ENCODE data around the gene CEP250.

CEP250 gene

GRCh38 chr20:35559042-35559693 lies 103.8 kb downstream of the CEP250 start:
- no peak for TF ChIP-seq POLR2A (IDR thresholded peaks at IDR 0.05; ENCODE audit: low read depth, low read length)
- 0 out of 2 replicates have a peak, but pooled peaks have one; percentile 18 for TF ChIP-seq POLR2AphosphoS5 (IDR thresholded peaks at IDR 0.05; ENCODE audit: low read depth, low read length)
- DNase-seq (ENCODE audit: insufficient read length) (no peak), FAIRE-seq (no peak)

GRCh38 chr20:35560105-35560511 lies 104.7 kb downstream of the CEP250 start:
- DNase-seq (ENCODE audit: insufficient read length) = no peak
- no peak for FAIRE-seq
- TF ChIP-seq TAF1 (IDR thresholded peaks at IDR 0.05; ENCODE audit: borderline replicate concordance, low read depth, low read length) (no peak), POLR2A (IDR thresholded peaks at IDR 0.05; ENCODE audit: low read depth, low read length) (no peak), POLR2AphosphoS5 (IDR thresholded peaks at IDR 0.05; ENCODE audit: low read depth, low read length) (no peak)

- no peak for DNase-seq (ENCODE audit: insufficient read length)
- FAIRE-seq = no peak
- no peak for TF ChIP-seq POLR2A (IDR thresholded peaks at IDR 0.05; ENCODE audit: low read depth, low read length)
- no peak for TF ChIP-seq TAF1 (IDR thresholded peaks at IDR 0.05; ENCODE audit: borderline replicate concordance, low read depth, low read length)
- no peak for TF ChIP-seq POLR2AphosphoS5 (IDR thresholded peaks at IDR 0.05; ENCODE audit: low read depth, low read length)
Measured at GRCh38 chr20:35560541-35560940, 105.1 kb downstream of the CEP250 start.

GRCh38 chr20:35561268-35561667 lies 105.9 kb downstream of the CEP250 start:
- TF ChIP-seq POLR2AphosphoS5 (IDR thresholded peaks at IDR 0.05; ENCODE audit: low read depth, low read length) = no peak
- no peak for TF ChIP-seq TAF1 (IDR thresholded peaks at IDR 0.05; ENCODE audit: borderline replicate concordance, low read depth, low read length)
- no peak for TF ChIP-seq POLR2A (IDR thresholded peaks at IDR 0.05; ENCODE audit: low read depth, low read length)
- DNase-seq (ENCODE audit: insufficient read length) (no peak), FAIRE-seq (no peak)

- DNase-seq (ENCODE audit: insufficient read length) (no peak), FAIRE-seq (no peak)
- TF ChIP-seq POLR2AphosphoS5 (IDR thresholded peaks at IDR 0.05; ENCODE audit: low read depth, low read length) (no peak), POLR2A (IDR thresholded peaks at IDR 0.05; ENCODE audit: low read depth, low read length) (no peak), TAF1 (IDR thresholded peaks at IDR 0.05; ENCODE audit: borderline replicate concordance, low read depth, low read length) (no peak)
Measured at GRCh38 chr20:35561671-35562070, 106.3 kb downstream of the CEP250 start.

- TF ChIP-seq POLR2A (IDR thresholded peaks at IDR 0.05; ENCODE audit: low read depth, low read length) = no peak
- no peak for TF ChIP-seq POLR2AphosphoS5 (IDR thresholded peaks at IDR 0.05; ENCODE audit: low read depth, low read length)
- TF ChIP-seq TAF1 (IDR thresholded peaks at IDR 0.05; ENCODE audit: borderline replicate concordance, low read depth, low read length) = no peak
- DNase-seq (ENCODE audit: insufficient read length) (no peak), FAIRE-seq (no peak)
Measured at GRCh38 chr20:35562541-35563110, 107.2 kb downstream of the CEP250 start.

GRCh38 chr20:35563834-35564233 lies 108.4 kb downstream of the CEP250 start:
- no peak for TF ChIP-seq POLR2AphosphoS5 (IDR thresholded peaks at IDR 0.05; ENCODE audit: low read depth, low read length)
- TF ChIP-seq TAF1 (IDR thresholded peaks at IDR 0.05; ENCODE audit: borderline replicate concordance, low read depth, low read length) = no peak
- TF ChIP-seq POLR2A (IDR thresholded peaks at IDR 0.05; ENCODE audit: low read depth, low read length) = no peak
- DNase-seq (ENCODE audit: insufficient read length) = no peak

GRCh38 chr20:35564905-35565304 lies 109.5 kb downstream of the CEP250 start:
- no peak for FAIRE-seq
- TF ChIP-seq TAF1 (IDR thresholded peaks at IDR 0.05; ENCODE audit: borderline replicate concordance, low read depth, low read length) = no peak
- TF ChIP-seq POLR2AphosphoS5 (IDR thresholded peaks at IDR 0.05; ENCODE audit: low read depth, low read length) = no peak
- no peak for TF ChIP-seq POLR2A (IDR thresholded peaks at IDR 0.05; ENCODE audit: low read depth, low read length)

More at GRCh38 chr20:35563834-35564233, 108.4 kb downstream of the CEP250 start:
- no peak for FAIRE-seq

GRCh38 chr20:35568645-35569044 lies 113.2 kb downstream of the CEP250 start:
- FAIRE-seq = peak; percentile 9
- DNase-seq (ENCODE audit: insufficient read length) = no peak

More at GRCh38 chr20:35564905-35565304, 109.5 kb downstream of the CEP250 start:
- DNase-seq (ENCODE audit: insufficient read length) = no peak

More at GRCh38 chr20:35568645-35569044, 113.2 kb downstream of the CEP250 start:
- TF ChIP-seq TAF1 (IDR thresholded peaks at IDR 0.05; ENCODE audit: borderline replicate concordance, low read depth, low read length) (no peak), POLR2AphosphoS5 (IDR thresholded peaks at IDR 0.05; ENCODE audit: low read depth, low read length) (no peak), POLR2A (IDR thresholded peaks at IDR 0.05; ENCODE audit: low read depth, low read length) (no peak)
